Stimulated activated naive CD4-positive, alpha-beta T cell treated with Interleukin-2 at 50 U/mL for 16 hours (primary cell): Measurements from ENCODE around the gene NDUFS1.
"Not testable (repeated sequence)": the region's sequence is repeated elsewhere in the genome, so short reads cannot be mapped to it uniquely, and the experiment has no call there.

Experiments used
- DNase-seq: peaks from one replicate; lab custom pipeline; 2025; lab: John Stamatoyannopoulos, UW

NDUFS1 gene

DNA sequence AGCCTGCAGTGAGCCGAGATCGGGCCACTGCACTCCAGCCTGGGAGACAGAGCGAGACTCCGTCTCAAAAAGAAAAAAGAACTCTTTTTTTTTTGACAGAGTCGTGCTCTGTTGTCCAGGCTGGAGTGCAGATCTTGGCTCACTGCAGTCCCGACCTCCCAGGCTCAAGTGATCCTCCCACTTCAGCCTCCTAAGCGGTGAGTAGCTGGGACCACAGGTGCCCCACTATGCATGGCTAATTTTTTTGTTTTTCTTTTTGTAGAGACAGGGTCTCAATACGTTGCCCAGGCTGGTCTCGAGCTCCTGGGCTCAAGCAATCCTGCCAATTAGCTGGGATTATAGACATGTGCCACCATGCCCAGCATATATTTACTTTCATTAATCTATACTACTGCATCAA is 60.8 kb downstream of the NDUFS1 start:
- no peak for DNase-seq

DNA sequence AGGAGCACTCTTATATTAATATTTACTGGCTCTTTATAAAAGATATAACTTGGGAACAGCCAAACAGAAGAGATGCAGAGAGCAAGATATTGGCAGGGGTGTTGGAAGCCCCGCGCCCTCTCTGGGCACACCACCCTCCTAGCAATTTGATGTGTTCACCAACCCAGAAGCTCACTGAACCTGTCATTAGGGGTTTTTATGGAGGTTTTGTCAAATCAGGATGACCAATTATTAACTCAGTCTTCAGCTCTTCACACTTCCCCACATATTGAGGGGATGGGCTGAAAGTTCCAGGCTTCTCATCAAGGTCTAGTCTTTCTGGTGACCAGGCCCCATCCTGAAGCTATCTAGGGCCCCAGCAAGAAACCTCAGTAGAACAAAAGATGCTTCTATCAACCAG is 62.4 kb downstream of the NDUFS1 start:
- DNase-seq = no peak

DNA sequence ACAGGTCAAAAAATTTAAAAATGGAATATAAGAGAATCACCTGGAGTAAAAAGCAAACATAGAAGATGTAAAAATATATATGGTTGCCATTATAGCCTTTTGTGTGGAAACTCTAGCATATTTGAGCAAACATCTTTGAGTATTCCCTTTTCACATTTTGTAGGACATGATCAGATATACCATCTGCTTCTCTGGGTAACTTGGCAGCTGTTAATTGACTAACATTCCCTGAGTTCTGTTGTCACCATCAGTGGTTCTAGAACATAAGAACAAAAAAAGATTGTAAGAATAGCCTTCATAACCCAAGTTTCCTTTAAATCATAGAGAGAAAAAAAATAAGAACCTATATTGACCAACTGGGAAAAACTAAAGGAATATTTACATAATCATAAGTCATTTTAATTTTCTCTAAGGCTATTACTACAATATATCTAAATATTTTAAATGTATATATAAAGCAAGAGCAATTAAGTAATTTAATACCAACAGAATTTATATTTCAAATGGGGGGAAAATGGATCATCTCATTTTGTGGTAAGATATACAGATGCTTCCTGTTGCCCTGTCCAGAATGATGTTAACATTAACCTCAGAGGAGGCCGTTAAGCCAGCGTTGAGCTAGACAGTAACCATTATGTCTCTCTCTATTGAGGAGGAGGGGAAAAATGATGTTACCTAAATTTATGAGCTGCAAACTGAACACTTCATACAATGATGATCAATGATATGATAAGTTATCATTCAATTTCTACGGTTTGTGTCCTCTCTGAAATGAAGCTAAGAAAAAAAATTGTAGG is 63.5 kb downstream of the NDUFS1 start:
- no peak for DNase-seq

DNA sequence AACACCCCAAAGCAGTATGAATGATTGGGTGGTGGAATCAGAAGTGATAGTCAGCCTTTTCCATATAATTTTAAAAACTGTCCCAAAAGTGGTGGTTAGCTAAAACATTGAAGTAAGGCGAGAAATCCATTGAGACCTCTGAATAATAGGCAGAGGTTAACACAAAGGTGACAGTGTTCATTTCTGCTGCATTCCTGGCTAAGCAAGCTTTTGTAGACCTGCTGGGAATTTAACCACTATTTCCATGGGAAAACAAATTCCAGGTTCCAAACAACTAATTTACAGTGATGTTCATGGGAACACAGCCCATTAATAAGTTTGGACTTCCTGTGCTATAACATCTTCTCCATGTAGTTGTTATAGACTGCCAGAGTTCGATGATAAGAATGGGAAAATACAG is 66.9 kb downstream of the NDUFS1 start:
- no peak for DNase-seq

DNA sequence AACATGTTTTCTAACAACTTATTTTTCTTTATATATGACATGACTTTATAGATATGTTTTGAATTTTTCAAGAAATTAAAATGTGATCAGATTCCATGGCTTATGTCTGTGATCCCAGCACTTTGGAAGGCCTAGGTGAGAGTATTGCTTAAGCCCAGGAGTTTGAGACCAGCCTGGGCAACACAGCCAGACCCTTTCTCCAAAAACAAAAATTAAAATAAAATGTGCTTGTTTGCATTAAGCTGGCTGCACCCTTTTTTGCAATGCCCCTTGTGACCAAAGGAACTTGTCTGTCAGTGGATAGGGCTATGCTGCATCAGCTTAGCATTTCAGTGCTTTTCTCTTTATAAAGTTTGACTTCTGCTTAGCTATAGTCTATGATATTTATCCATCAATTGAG is 71.0 kb downstream of the NDUFS1 start:
- no peak for DNase-seq

DNA sequence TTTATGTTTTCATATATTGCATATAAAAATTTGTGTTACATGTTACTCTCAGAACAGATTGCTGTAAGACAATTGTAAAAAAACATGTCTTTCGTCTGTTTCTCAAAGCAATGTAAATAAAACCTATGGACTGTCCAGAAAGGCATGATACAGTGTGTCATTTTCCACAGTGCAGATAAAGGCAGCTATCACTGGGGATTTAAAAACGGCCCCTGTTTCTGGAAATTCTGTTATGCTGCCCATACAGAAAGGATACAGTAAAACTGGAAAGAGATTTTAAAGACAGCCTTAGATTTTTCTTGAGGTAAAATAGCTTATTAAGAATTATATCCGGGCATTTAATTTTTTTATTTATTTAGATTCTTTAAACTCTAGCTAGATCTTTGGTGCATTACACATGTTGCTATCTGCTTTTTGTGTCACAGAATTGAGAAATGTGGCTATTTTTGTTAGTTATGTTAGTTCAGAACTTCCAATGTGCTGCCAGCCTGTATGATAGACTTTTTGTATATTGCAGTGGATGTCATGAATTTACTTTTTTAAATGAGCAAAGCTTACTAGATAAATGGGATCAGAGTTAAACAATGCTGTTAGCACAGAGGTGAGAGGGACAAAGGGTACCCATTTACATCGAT is 72.4 kb downstream of the NDUFS1 start:
- no peak for DNase-seq

DNA sequence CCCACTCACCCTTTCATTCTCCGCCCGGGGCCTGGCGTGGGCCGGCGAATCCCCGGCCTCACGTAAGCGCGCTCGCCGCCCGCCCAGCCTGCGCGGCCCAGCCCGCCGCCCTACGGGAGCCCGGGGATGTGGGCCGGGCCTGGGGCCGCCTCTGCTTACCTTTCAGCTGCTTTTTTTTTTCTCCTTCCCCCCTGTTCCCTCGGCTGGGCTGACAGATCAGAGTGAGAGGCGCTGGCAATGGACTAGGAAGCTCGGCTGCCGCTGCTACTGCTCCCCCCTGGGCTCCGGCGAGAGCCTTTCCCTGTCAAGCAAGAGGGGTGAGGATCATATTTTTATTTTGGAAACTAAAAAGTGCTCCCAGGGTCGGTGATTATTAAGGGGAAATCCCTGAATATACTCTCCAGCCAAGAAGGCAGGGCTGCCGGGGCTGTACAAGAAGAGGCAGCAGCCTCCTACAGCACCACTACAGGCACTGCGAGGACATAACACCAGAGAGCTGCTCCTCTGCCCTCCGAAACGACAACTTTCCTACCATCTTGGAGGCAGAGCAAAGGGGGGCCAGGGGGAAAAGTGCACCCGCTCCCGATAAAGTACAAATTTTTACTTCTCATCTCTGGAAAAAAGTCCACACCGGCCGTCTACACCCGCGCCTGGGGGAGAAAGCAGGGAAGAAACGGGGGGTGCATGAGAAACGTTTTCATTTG is 73.3 kb downstream of the NDUFS1 start, which contains the start of gene INO80D:
Gene INO80D (minus strand): TSS at position 433 of the 704 bp plus-strand sequence. CDS start 23,158 bp downstream, outside the sequence.
- DNase-seq = peak; percentile 81

DNA sequence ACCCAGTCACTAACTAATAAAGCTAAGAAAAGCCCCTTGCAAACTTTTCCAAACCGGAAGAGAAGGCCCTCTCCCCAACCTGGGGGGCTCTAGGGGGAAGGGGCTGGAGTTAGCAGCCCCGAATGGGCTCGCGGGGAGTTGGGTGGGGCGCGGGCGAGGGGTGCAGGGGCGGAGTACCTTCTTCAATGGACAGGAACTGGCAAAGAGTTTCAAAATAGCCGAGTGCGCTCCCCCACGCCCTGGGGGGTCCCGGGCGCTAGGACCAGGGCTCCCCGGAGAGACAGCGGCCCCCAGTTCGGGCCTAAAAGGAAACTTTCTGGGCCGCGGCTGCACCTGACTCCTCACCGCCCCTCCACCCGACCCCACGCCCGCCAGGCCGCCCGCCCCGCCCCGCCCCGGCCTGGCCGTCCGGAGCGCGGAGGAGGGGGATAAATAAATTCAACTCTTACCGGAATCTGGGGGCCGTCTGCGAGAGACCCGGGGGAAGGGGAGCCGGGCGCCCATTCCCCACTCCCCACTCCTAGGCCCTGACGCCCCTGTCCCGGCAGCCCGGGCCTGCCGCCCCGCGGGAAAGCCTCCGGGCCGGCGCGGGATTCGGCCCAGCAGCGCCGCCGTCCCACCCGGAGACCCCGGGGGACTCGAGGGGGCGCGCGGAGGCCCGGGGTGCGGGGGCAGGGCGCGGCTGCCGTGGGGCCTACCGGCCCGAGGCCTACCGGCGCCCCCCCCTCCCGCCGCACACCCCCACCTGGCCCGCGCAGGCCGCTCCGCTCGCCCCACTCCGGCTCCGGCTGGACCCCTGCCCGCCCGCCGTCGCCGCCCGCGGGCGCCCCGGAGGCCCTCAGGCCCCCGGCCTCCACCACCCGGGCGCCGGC is 74.1 kb downstream of the NDUFS1 start:
- peak; percentile 36 for DNase-seq

DNA sequence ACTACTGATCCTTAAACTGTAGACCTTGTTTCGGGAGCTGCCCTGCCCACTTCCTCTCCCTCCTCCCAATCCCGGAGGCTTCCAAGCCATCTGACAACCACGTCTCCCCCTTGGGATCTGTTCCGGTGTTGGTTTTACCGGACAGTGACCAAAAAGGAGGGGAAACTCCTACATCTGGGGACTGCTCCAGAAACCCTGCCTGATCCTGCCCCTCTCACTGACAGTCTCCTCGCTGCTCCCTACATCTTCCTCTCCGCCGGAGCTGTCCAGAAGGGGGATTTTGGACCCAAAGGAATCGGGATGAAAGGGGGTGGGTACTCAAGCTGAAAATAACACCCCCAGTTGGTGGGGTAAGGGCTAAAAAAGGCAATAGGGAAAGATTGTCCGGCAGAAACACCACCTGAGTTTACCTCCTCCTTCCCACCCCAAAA is 74.8 kb downstream of the NDUFS1 start:
- peak; percentile 2 for DNase-seq

DNA sequence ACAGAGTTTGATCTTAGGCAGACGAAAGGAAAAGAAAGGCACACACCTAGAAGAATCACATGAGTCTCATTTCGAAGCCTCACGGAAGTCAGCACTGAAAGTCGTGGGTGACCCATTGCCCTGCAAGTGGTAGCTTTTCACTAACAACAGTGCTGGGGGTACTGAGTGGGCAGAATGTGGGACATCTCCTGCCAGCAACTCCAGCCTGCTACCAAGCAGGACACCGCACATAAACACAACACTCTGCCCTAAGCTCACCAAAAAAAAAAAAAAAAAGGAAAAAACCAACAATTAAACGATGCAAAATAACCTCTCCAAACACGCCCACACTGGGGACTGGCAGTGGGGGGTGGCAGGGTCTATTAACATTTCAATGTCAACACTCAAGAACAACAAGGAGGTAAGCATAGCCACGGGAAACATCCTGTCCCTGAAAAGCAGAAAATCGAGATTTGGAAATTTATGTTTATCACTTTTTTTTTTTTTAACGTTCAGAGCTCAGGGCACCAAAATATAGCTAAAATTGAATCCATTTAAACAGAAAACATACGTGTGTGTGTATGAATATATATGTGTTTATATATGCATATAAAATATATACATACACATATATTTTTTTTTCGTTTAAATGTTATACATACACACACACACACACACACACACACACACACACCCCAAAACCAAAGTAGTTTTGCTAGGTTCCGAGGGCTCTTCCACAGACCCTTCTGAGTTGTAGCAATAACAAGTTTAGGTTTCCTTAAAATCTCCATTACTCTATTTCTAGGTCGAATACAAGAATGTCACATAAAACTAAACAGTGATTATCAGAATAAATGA is 75.4 kb downstream of the NDUFS1 start:
- DNase-seq = peak; percentile 18

DNA sequence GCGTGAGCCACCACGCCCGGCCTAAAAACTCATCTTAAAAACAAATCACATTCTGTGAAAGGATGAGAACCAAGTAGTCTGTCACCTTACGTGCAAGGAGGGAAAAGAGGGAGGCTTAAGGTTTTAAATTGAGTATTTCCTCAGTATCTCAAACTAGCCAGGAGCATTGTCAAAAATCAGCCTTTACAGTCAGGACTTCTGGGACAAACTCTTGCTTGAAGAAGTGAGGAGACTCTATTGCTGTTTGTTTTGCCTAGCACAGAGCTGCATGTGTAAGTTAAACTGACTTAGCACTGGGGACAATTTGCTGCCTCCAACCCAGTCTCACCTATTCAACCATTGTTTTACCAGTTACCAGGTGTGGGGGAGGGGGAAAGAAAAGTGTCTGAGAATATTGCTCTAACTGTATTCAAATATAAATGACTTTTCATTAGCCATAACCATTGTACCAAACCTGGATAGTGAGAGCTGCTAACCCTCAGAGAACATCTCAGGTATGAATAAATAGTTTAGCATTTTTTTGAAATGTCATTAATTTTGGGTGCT is 76.9 kb downstream of the NDUFS1 start:
- no peak for DNase-seq

DNA sequence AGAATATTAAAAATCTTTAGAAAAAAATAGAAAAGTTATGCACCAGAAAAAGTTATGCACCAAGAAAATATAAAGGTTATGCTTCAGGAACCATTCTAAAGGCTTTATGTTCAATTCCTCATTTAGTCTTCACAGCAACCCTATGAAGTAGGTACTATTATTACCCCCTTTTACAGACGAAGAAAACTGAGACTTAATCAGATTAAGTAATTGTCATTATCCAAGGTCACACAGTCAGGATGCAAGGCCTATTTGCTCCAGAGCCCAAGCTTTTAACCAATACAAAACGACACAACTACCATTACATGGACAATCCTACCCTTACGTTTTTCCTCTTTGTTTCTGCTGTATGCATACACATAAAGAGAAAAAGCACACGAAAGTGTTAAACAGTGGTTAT is 78.3 kb downstream of the NDUFS1 start:
- no peak for DNase-seq

DNA sequence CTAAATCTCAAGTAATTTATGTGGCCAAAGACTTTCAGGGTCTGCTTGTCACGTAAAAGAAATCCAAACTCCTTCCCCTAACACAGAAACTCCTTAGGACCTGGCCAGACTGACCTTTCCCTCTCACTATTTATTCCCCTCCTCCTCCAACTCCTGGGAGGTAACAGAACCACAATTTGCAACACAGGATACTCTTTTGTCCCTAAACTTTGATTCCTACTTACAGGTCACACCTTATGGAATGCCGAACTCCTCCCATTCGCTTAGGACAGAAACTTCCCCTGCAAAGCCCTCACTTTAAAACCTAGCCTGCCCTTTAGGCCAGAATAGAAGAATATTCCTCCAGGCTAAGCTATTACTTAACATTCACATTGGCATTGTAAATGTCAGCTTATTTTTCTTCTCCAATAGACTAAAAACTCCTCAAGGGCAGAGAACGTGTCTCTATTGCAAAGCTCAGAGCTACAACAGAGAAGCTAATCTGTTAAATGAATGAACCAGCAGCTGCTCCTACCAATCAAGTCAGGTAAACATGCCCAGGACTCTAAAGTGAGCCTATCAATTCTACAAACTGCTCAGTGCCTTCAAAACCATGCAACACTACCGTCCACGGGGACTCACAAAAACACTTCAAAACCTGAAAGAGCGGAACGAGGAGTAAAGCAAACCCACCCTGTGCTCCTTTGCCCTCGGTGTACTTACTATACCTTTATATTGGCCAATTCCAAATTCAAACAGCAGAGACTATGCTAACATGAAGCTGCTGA is 79.4 kb downstream of the NDUFS1 start:
- no peak for DNase-seq

DNA sequence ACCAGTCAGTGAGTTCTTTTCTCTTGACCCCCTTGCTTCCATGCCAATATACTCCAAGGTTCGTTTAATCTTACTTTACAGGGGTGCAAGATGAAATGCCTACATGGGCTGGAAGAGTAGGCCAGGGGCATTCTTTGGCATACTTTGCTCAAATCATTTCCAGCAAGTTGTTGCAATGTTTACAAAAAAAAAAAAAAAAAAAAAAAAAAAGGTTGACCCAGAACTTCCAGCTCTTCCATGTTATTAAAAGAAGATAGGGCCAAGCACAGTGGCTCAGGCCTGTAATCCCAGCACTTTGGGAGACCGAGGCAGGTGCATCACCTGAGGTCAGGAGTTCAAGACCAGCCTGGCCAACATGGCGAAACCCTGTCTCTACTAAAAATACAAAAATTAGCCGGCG is 81.4 kb downstream of the NDUFS1 start:
- not testable (repeated sequence) for DNase-seq

DNA sequence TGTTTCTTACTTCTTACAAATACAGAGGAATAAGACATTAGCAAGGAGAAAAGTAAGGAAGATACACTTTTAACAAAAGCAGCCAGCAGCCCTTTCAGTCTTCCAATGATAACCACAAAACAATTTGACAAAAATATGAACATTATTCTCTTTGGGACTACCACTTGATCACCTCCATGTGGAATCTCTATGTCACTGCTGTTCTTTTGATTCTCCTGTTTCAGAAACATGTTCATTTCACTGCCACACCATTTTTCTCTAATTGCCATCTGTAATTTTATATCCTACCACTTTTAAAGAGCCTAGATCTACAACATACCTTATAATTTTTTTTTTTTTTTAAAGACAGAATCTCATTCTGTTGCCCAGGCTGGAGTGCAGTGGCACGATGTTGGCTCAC is 84.1 kb downstream of the NDUFS1 start:
- no peak for DNase-seq

DNA sequence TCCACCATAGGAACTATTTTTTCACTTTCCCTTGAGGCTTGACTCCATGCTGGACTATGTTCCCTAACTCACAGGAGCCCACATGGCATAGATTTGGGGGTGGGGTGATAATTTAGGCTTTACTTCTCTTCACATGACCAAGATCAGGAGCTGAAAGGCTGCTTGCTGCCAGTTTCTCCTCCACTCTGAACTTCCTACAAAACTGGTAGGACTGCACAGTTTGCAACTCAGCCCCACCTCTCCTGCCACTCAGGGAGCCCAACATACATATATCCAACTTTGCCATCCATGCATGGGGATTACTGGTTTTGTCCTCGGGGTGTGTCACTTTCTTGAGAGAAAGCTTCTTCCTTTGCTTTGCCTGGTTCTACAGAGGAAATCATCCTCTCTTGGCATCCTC is 87.4 kb downstream of the NDUFS1 start:
- DNase-seq = no peak

DNA sequence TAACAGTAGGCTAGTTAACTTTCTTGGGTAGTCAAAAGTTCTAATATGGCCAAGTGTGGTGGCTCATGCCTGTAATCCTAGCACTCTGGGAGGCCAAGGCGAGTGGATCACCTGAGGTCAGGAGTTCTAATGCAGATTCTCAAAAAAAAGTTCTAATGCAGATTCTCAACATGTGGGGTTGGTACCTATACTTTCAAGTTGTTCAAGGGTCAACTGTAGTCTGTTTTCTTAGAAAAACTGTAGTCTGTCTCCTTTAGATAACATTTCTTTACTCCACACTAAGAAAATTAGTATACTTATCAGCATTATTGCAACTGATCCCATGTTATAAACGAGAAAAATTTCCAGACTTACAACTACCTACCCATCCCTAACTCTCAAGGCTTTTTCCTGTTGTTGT is 89.8 kb downstream of the NDUFS1 start:
- DNase-seq = no peak

DNA sequence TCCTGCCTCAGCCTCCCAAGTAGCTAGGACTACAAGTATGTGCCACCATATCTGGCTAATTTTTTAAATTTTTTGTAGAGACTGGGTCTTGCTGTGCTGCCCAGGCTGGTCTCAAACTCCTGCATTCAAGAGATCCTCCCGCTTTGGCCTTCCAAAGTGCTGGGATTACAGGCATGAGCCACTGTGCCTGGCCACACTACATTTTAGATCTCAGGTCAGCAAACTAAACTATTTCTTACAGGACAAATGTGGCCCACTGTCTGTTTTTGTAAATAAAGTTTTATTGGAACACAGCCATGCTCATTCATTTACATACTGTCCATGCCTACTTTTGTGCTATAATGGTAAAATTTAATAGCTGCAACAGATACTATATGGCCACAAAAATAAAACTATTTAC is 91.0 kb downstream of the NDUFS1 start:
- no peak for DNase-seq
